ENCODE measurements around the gene RIT2. TPM values are rescaled to one million over a fixed set of nuclear protein-coding genes. Genes with fewer than 3 reads are reported as not detected.

The RIT2 gene
- total RNA-seq, 1 donor from 2014 or later, result not detected

GRCh38 chr18:43004421-43004820 lies 111.1 kb downstream of the RIT2 start:
- no peak overlapping the region for H3K4me3 ChIP-seq (ENCODE audit: low read depth, low read length)
- no peak for DNase-seq (ENCODE audit: low read depth)
- TF ChIP-seq CTCF (conservative IDR thresholded peaks at IDR 0.05; ENCODE audit: low read depth, low read length), result no peak

- H3K4me3 ChIP-seq (ENCODE audit: low read depth, low read length), result no peak overlapping the region
- TF ChIP-seq CTCF (conservative IDR thresholded peaks at IDR 0.05; ENCODE audit: low read depth, low read length), result no peak
- DNase-seq (ENCODE audit: low read depth), result no peak
Measured at GRCh38 chr18:43001821-43002220, 113.7 kb downstream of the RIT2 start.

- TF ChIP-seq CTCF (conservative IDR thresholded peaks at IDR 0.05; ENCODE audit: low read depth, low read length), result no peak
Measured at GRCh38 chr18:42996824-42997223, 118.7 kb downstream of the RIT2 start.

GRCh38 chr18:42980426-42980825 lies 135.1 kb downstream of the RIT2 start:
- TF ChIP-seq CTCF (conservative IDR thresholded peaks at IDR 0.05; ENCODE audit: low read depth, low read length), result no peak
- no peak overlapping the region for H3K4me3 ChIP-seq (ENCODE audit: low read depth, low read length)
- DNase-seq (ENCODE audit: low read depth), result no peak

More at GRCh38 chr18:42996824-42997223, 118.7 kb downstream of the RIT2 start:
- H3K4me3 ChIP-seq (ENCODE audit: low read depth, low read length), result no peak overlapping the region
- no peak for DNase-seq (ENCODE audit: low read depth)

- no peak overlapping the region for H3K4me3 ChIP-seq (ENCODE audit: low read depth, low read length)
- no peak for TF ChIP-seq CTCF (conservative IDR thresholded peaks at IDR 0.05; ENCODE audit: low read depth, low read length)
- DNase-seq (ENCODE audit: low read depth), result no peak
Measured at GRCh38 chr18:42977982-42978637, 137.4 kb downstream of the RIT2 start.

- no peak for TF ChIP-seq CTCF (conservative IDR thresholded peaks at IDR 0.05; ENCODE audit: low read depth, low read length)
- no peak overlapping the region for H3K4me3 ChIP-seq (ENCODE audit: low read depth, low read length)
- no peak for DNase-seq (ENCODE audit: low read depth)
Measured at GRCh38 chr18:42976869-42977590, 138.5 kb downstream of the RIT2 start.

Measured in epithelial cell of proximal tubule (primary cell).